Measurements from ENCODE around the gene FOCAD. TPM values are rescaled to one million over a fixed set of nuclear protein-coding genes. Genes with fewer than 3 reads are reported as not detected.

Gene FOCAD
- total and polyA plus RNA-seq, 2 of the 8 experiments (the other 6 are each of a cell fraction or from before 2014, with no cell fraction given), result 22.0 to 38.4 TPM

DNA sequence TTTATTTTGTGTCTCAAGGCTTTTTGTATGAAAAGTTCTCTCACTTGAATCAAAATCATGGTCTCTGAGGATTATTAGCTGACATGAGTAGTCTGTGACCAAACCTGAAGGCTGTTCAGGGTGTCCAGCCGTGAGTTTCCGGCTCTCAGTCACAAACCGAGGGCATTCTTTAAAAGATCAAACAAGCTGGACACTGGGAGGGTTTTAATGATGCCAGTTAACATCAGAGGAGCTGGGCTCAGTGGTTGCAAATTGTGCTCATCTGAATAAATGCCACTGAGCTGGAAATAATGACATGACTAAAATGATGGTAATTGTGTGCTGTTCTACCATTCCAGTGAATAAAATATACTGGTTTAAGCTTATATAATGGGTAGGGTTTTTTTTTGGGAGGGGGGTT, 153.1 kb downstream of the FOCAD start:
- no peak overlapping the region for H4K91ac ChIP-seq (replicated peaks; ENCODE audit: insufficient read length, low read length)
- WGBS, 2 experiments (ENCODE audit: extremely low coverage in 1 of 2, insufficient coverage in 1 of 2, insufficient read length in 1 of 2, insufficient replicate concordance in 2 of 2, low coverage in 1 of 2, low lambda C conversion rate in 2 of 2, missing lambda C conversion rate in 1 of 2), result 96% methylated on average over 3 of the region's 3 CpGs; no CpG with 5 or more reads in 1 of the 2 experiments
- H3K14ac ChIP-seq (ENCODE audit: insufficient read length), result no peak overlapping the region
- no peak overlapping the region for H2BK5ac ChIP-seq (ENCODE audit: low read depth, low read length)
- H3K9me3 ChIP-seq (ENCODE audit: insufficient read depth in 2 of 2, low read depth in 1 of 2, low read length in 1 of 2), result no peaks in the 10 kb centered on the region
- no peaks in the 10 kb centered on the region; a peak in 2 of 8 replicates for H3K36me3 ChIP-seq (ENCODE audit: control insufficient read depth in 2 of 4, insufficient read depth in 4 of 4, low read length in 3 of 4)
- H3K23ac ChIP-seq (ENCODE audit: insufficient read length), result no peak overlapping the region
- H3K4me3 ChIP-seq (ENCODE audit: extremely low read depth in 1 of 4, insufficient read depth in 2 of 4, low read depth in 3 of 4, low read length in 4 of 4), result no peak overlapping the region
- H4K8ac ChIP-seq (ENCODE audit: extremely low read depth, insufficient read depth, low read length), result no peak overlapping the region
- peaks cover 0 to 3% (median 1%) of the 10 kb centered on the region in 4 experiments; a peak in 2 of 7 replicates for H3K4me1 ChIP-seq (replicated peaks in 1 of 4; ENCODE audit: control insufficient read depth in 3 of 4, insufficient read depth in 4 of 4, low read length in 3 of 4)
- no peak for FAIRE-seq
- no peak overlapping the region for H2BK12ac ChIP-seq (ENCODE audit: low read depth, low read length)
- no peaks in the 10 kb centered on the region for H4K20me1 ChIP-seq (replicated peaks in 1 of 2; ENCODE audit: control insufficient read depth in 1 of 2, insufficient read depth in 2 of 2, low read length in 2 of 2)
- no peak overlapping the region for H4K5ac ChIP-seq (ENCODE audit: insufficient read length, low read depth, low read length)
- no peak overlapping the region for H3K9ac ChIP-seq (replicated peaks in 1 of 4; ENCODE audit: extremely low read depth in 1 of 4, low read depth in 3 of 4, low read length in 3 of 4)
- H3K18ac ChIP-seq (ENCODE audit: extremely low read depth, low read length), result no peak overlapping the region
- no peaks in the 10 kb centered on the region for H3K27me3 ChIP-seq (replicated peaks in 1 of 4; ENCODE audit: control insufficient read depth in 3 of 4, extremely low read depth in 1 of 4, insufficient read depth in 3 of 4, low read length in 3 of 4)
- H2AFZ ChIP-seq (ENCODE audit: low read length), result no peak overlapping the region
- H2BK20ac ChIP-seq (ENCODE audit: low read length), result no peak overlapping the region
- no peak overlapping the region for H3K4me2 ChIP-seq (ENCODE audit: insufficient read depth in 1 of 2, low read depth in 2 of 2, low read length in 2 of 2)
- no peak for DNase-seq (ENCODE audit: low read depth in 1 of 2, low spot score in 2 of 2)
- no peaks in the 10 kb centered on the region for H3K23me2 ChIP-seq (ENCODE audit: low read depth, low read length)
- no peak overlapping the region for H2AK5ac ChIP-seq (ENCODE audit: low read depth, low read length)
- no peak overlapping the region for H3K27ac ChIP-seq (ENCODE audit: low read depth, low read length)
- H3K79me1 ChIP-seq (ENCODE audit: low read depth, low read length), result no peaks in the 10 kb centered on the region
- ChIA-PET CTCF (ENCODE audit: partially characterized antibody) (interaction anchor here (0.7 to 1.3 kb wide), 2 partner anchors 10 to 213 kb away, joined by 3 read pairs; no protein-coding TSS in a partner anchor), POLR2A (ENCODE audit: partially characterized antibody) (no interaction called here)
- no peak overlapping the region for H3K56ac ChIP-seq (replicated peaks; ENCODE audit: insufficient read length, low read depth, low read length)
- H2BK15ac ChIP-seq (ENCODE audit: low read length), result no peak overlapping the region
- 0 out of 4 replicates have a peak, but pooled peaks cover 0 to 2% of the 10 kb centered on the region in 2 experiments for H3K79me2 ChIP-seq (ENCODE audit: control insufficient read depth in 1 of 2, insufficient read depth in 2 of 2, low read length in 2 of 2)
- TF ChIP-seq POU5F1 (IDR thresholded peaks at IDR 0.05; ENCODE audit: low read depth, low read length), result no peak
- TF ChIP-seq GTF2F1 (IDR thresholded peaks at IDR 0.05; ENCODE audit: borderline replicate concordance, low read depth, low read length), result no peak
- no peak overlapping the region for H3K4ac ChIP-seq (replicated peaks; ENCODE audit: insufficient read length, low read depth, low read length)
- no peak overlapping the region for H2BK120ac ChIP-seq (replicated peaks; ENCODE audit: low read depth, low read length)

All from H1 (cell line).